ENCODE results near the gene FXYD7. TPM values are rescaled to one million over a fixed set of nuclear protein-coding genes. Genes with fewer than 3 reads are reported as not detected.

The FXYD7 gene
- total and polyA plus RNA-seq, 9 donors, result 0.30 to 2.8 (median 0.80) TPM; not detected in 2

- Histone ChIP-seq H3K27ac (peak overlapping the region in 1 of 2 donors; percentile 87), H3K9me3 (no peaks in the 10 kb centered on the region), H3K27me3 (no peaks in the 10 kb centered on the region), H3K36me3 (no peaks in the 10 kb centered on the region), H3K4me3 (no peak overlapping the region), H3K4me1 (ENCODE audit: insufficient read depth) (peaks cover 14% of the 10 kb centered on the region)
- intact Hi-C loops (cut with DNase I), result no loop called here
- WGBS, 3 donors, result 54 to 62% (median 56%) methylated on average over 9 of the region's 9 CpGs
- peak in 1 of 5 donors; percentile 67 for DNase-seq
- no peak for TF ChIP-seq EP300 (IDR thresholded peaks at IDR 0.05)
- TF ChIP-seq POLR2A (IDR thresholded peaks at IDR 0.05), result no peak
Measured at GRCh38 chr19:35119578-35120155, 23.4 kb upstream of the FXYD7 start.

- Histone ChIP-seq H3K27ac (peak overlapping the region in 1 of 2 donors; percentile 87), H3K27me3 (no peaks in the 10 kb centered on the region), H3K36me3 (no peaks in the 10 kb centered on the region), H3K9me3 (no peaks in the 10 kb centered on the region), H3K4me3 (no peak overlapping the region), H3K4me1 (ENCODE audit: insufficient read depth) (peaks cover 14% of the 10 kb centered on the region)
- WGBS, 3 donors, result 46 to 57% (median 50%) methylated on average over 7 of the region's 7 CpGs
- intact Hi-C loops (cut with DNase I), result no loop called here
- TF ChIP-seq CTCF (IDR thresholded peaks at IDR 0.05), result no peak
- TF ChIP-seq POLR2A (IDR thresholded peaks at IDR 0.05), result no peak
- TF ChIP-seq EP300 (IDR thresholded peaks at IDR 0.05), result no peak
- DNase-seq, result no peak
Measured at GRCh38 chr19:35120492-35120891, 22.6 kb upstream of the FXYD7 start.

GRCh38 chr19:35120898-35121297 lies 22.2 kb upstream of the FXYD7 start:
- DNase-seq, result no peak
- Histone ChIP-seq H3K9me3 (no peaks in the 10 kb centered on the region), H3K36me3 (no peaks in the 10 kb centered on the region), H3K27me3 (no peaks in the 10 kb centered on the region), H3K4me1 (ENCODE audit: insufficient read depth) (peaks cover 14% of the 10 kb centered on the region), H3K27ac (peak overlapping the region in 1 of 2 donors; percentile 87), H3K4me3 (no peak overlapping the region)
- intact Hi-C loops (cut with DNase I), result no loop called here
- WGBS, 3 donors, result 69 to 76% (median 73%) methylated on average over 7 of the region's 7 CpGs
- TF ChIP-seq EP300 (IDR thresholded peaks at IDR 0.05) (no peak), CTCF (IDR thresholded peaks at IDR 0.05) (no peak), POLR2A (IDR thresholded peaks at IDR 0.05) (no peak)

GRCh38 chr19:35122687-35123551 lies 20.1 kb upstream of the FXYD7 start:
- TF ChIP-seq CTCF (IDR thresholded peaks at IDR 0.05), result no peak
- TF ChIP-seq POLR2A (IDR thresholded peaks at IDR 0.05), result no peak
- TF ChIP-seq EP300 (IDR thresholded peaks at IDR 0.05), result no peak
- peaks cover 12% of the 10 kb centered on the region for H3K4me1 ChIP-seq (ENCODE audit: insufficient read depth)
- no peaks in the 10 kb centered on the region for H3K27me3 ChIP-seq
- no peaks in the 10 kb centered on the region for H3K9me3 ChIP-seq
- H3K27ac ChIP-seq, result peak overlapping the region in 1 of 2 donors; percentile 65
- 74 to 80% (median 78%) methylated on average over 17 to 19 of the region's 19 CpGs for WGBS, 3 donors
- no peak overlapping the region for H3K4me3 ChIP-seq
- intact Hi-C loops (cut with DNase I), result no loop called here
- DNase-seq, result no peak
- H3K36me3 ChIP-seq, result no peaks in the 10 kb centered on the region

GRCh38 chr19:35123573-35123972 lies 19.5 kb upstream of the FXYD7 start:
- H3K4me3 ChIP-seq, result no peak overlapping the region
- H3K4me1 ChIP-seq (ENCODE audit: insufficient read depth), result peaks cover 10% of the 10 kb centered on the region
- H3K36me3 ChIP-seq, result no peaks in the 10 kb centered on the region
- WGBS, 3 donors, result 76 to 88% (median 77%) methylated on average over 5 of the region's 5 CpGs
- H3K9me3 ChIP-seq, result no peaks in the 10 kb centered on the region
- DNase-seq, result no peak
- TF ChIP-seq CTCF (IDR thresholded peaks at IDR 0.05) (no peak), EP300 (IDR thresholded peaks at IDR 0.05) (no peak), POLR2A (IDR thresholded peaks at IDR 0.05) (no peak)
- H3K27me3 ChIP-seq, result no peaks in the 10 kb centered on the region
- intact Hi-C loops (cut with DNase I), result no loop called here
- peak overlapping the region in 1 of 2 donors; percentile 65 for H3K27ac ChIP-seq
